RWPE1 (cell line): ENCODE measurements around the gene P3H3.

ENCODE experiments used
- CTCF ChIA-PET: fragments of 350-600 bp; sonication (Branson Sonifier 250); formaldehyde crosslinking; extraction: SDS; loops from one replicate; lab custom pipeline; 2021; lab: Yijun Ruan, JAX
- POLR2A ChIA-PET: fragments of 400-600 bp; formaldehyde crosslinking; extraction: SDS; loops from one replicate; lab custom pipeline; 2020; ENCODE audit warnings: antibody characterized with exemption; ENCODE audit not compliant: low non-redundant PET; lab: Yijun Ruan, JAX
- DNase-seq: peaks from one replicate; pipeline ENCODE4 v3.0.0; 2012; ENCODE audit warnings: low spot score
- H3K27ac ChIP-seq: fragments of 450-650 bp; 2 replicates; pipeline ENCODE4 v1.5.1; 2017
- TF ChIP-seq, protein P1 (sequence below): fragments of 450-650 bp; conservative IDR thresholded peaks from 2 replicates; pipeline ENCODE4 v1.5.1; 2017; ENCODE audit warnings: low read depth, mild to moderate bottlenecking

Gene P3H3

DNA sequence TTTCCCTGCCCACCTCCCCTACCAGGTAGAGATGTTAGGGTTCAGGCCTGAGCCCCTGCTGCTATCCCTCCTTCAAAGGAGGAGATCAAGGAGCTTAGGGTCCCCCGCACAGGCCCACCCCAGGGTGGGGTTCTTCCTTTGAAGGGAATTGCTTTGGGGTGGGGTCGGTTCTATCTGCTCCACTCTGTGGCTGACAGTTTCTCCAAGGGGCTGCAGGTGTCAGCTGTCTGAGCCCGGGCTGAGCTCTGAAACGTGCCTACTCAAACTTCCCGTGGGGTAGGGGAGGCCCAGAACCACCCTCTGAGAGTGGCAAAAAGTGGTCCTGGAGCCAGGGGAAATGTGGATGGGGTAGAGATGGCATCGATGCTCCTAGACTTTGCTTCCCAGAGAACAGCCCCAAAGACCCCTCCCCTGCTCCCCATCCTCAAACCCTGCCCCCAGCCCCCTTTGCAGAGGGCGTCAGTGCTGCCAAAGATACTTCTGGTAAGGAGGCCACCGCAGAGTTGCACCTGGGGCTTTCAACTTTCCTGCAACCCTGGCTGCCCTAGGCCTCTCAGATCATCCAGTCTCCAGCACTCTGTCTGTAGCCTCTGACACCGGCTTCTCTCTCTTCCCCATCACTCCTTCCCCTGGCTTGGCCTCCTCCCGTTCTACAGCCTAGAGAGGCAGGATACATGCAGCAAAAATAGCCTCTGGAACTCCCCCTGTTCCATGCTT, 45.2 kb upstream of the P3H3 start:
- TF ChIP-seq, protein P1, sequence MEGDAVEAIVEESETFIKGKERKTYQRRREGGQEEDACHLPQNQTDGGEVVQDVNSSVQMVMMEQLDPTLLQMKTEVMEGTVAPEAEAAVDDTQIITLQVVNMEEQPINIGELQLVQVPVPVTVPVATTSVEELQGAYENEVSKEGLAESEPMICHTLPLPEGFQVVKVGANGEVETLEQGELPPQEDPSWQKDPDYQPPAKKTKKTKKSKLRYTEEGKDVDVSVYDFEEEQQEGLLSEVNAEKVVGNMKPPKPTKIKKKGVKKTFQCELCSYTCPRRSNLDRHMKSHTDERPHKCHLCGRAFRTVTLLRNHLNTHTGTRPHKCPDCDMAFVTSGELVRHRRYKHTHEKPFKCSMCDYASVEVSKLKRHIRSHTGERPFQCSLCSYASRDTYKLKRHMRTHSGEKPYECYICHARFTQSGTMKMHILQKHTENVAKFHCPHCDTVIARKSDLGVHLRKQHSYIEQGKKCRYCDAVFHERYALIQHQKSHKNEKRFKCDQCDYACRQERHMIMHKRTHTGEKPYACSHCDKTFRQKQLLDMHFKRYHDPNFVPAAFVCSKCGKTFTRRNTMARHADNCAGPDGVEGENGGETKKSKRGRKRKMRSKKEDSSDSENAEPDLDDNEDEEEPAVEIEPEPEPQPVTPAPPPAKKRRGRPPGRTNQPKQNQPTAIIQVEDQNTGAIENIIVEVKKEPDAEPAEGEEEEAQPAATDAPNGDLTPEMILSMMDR, result no peak
- DNase-seq, result no peak

DNA sequence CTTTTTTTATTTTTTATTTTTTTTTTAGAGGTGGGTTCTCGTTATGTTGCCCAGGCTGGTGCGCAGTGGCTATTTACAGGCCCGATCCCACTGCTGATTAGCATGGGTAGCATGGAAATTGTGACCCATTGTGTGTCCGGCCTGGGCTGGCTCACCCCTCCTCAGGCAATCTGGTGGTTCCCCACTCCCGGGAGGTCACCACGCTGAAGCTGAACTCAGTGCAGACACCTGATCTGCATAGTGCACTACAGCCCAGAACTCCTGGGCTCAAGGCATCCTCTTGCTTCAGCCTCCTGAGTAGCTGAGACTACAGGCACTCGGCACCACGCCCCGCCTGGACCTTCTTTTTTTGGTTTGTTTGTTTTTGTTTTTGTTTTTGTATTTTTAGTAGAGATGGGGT, 44.4 kb upstream of the P3H3 start:
- ChIA-PET POLR2A (interaction anchor here (0.6 kb wide), 1 partner anchor 135 kb away, joined by 3 read pairs; no protein-coding TSS in a partner anchor), CTCF (no interaction called here)
- DNase-seq, result no peak
- H3K27ac ChIP-seq, result no peak overlapping the region
- TF ChIP-seq, protein P1, result no peak

More for the DNA sequence above, 45.2 kb upstream of the P3H3 start:
- no peak overlapping the region for H3K27ac ChIP-seq
- CTCF ChIA-PET, result interaction anchor here (0.5 to 0.6 kb wide), 2 partner anchors 52 to 1185 kb away, joined by 3 to 5 read pairs; no protein-coding TSS in a partner anchor
- POLR2A ChIA-PET, result interaction anchor here (1.0 kb wide), 1 partner anchor 59 kb away, joined by 3 read pairs; the partner anchor contains the start of gene COPS7A

DNA sequence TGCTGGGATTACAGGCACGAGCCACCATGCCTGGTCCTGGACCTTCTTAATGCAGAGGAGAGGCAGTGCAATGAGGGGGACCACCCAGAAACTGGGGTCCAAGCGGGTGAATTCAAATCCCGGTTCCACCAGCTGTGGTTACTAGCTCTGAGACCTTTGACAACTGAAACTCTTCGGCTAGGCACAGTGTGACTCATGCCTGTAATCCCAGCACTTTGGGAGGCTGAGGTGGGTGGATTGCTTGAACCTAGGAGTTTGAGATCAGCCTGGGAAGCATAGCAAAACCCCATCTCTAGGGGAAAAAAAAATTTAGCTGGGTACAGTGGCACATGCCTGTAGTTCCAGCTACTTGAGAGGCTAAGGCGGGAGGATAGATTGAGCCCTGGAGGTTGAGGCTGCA, 43.9 kb upstream of the P3H3 start:
- ChIA-PET CTCF (no interaction called here), POLR2A (interaction anchor here (0.6 kb wide), 1 partner anchor 135 kb away, joined by 3 read pairs; no protein-coding TSS in a partner anchor)
- no peak for DNase-seq
- TF ChIP-seq, protein P1, result no peak
- no peak overlapping the region for H3K27ac ChIP-seq

DNA sequence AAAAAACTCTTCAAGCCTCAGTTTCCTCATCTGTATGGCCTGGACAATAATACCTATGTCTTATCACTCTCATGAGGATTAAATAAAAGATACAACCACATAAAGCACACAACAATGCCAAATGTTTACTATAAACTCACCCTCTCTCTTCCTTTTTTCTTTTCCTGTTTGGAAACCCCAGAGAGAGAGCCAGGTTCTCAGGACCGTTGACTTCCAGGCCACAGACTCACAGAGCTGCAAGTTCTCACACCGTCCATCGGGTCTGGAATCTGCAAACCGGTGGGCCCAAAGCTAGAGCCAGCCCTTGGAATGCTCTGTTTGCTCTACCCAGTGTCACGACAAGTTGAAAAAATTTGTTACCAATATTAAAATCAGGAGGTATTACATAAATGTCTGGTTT, 43.4 kb upstream of the P3H3 start:
- no peak overlapping the region for H3K27ac ChIP-seq
- TF ChIP-seq, protein P1, result no peak
- POLR2A ChIA-PET, result no interaction called here
- DNase-seq, result no peak
- CTCF ChIA-PET, result interaction anchor here (1.2 kb wide), 1 partner anchor 32 kb away, joined by 4 read pairs; the partner anchor contains the start of gene MLF2

DNA sequence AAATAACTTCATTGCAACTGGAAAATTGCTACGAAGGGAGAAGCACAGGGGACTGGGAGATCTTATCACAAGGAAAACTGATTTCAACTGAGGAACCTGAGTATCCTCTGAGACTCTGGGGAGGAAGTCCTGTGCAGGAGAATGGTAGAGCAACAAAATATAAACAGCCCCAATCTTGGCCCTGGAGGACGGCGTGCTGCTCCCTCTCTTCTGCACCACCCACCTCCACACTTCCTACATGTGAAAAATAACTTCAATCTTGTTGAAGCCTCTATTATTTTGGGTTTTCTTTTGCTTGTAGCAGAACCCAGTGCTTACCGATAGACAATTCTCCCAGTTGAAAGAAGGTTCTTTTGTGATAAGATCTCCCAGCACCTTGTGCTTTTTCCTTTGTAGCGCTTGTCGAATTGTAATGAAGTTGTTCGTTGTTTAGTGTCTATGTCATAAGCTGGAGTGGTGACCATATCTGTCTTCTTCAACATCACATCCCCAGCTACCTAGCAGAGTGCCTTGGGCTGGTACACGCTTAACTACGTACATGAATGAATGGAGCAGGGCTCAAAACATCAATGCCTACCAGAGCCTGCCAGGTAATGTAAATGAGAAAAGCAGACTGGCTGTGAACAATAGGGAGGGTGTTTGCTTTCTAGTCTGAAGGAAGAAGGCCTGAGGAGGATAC, 41.7 kb upstream of the P3H3 start:
- ChIA-PET POLR2A (no interaction called here), CTCF (interaction anchor here (0.6 kb wide), 1 partner anchor 11 kb away, joined by 4 read pairs; no protein-coding TSS in a partner anchor)
- DNase-seq, result no peak
- no peak overlapping the region for H3K27ac ChIP-seq
- TF ChIP-seq, protein P1, result no peak

DNA sequence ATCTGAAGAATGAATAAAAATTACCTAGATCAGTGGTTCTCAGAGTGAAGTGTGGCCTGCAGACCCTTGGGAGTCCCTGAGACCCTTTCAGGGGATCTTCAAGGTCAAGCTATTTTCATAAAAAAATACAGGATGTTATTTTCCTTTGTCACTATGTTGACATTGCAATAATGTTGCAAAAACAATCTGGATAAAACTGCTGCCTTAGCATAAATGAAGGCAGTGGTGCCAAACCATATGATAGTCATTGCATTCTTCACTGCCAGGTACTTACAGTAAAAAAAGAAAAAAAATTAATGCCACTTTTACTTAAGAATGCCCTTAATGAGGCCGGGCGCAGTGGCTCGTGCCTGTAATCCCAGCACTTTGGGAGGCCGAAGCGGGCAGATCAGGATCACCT, 40.9 kb upstream of the P3H3 start:
- POLR2A ChIA-PET, result no interaction called here
- TF ChIP-seq, protein P1, result no peak
- DNase-seq, result no peak
- no peak overlapping the region for H3K27ac ChIP-seq
- CTCF ChIA-PET, result no interaction called here
